C4-2B (cell line): Measurements from ENCODE around the gene SYCN.

ENCODE experiments used
- H3K27ac ChIP-seq: fragments of 450-650 bp; 2 replicates; pipeline ENCODE4 v1.5.1; 2017
- CTCF ChIP-seq: fragments of 450-650 bp; conservative IDR thresholded peaks from 2 replicates; pipeline ENCODE4 v1.5.1; 2017; ENCODE audit warnings: mild to moderate bottlenecking
- ZFX ChIP-seq: fragments of 450-650 bp; IDR thresholded peaks from 2 replicates; pipeline ENCODE4 v1.6.1; 2017

SYCN gene

GRCh38 chr19:39196320-39196719 is 7.7 kb downstream of the SYCN start:
- H3K27ac ChIP-seq = no peak overlapping the region
- TF ChIP-seq ZFX (no peak), CTCF (no peak)

- H3K27ac ChIP-seq = no peak overlapping the region
- no peak for TF ChIP-seq ZFX
- TF ChIP-seq CTCF = no peak
Observed at GRCh38 chr19:39195755-39196154, 8.3 kb downstream of the SYCN start.

- no peak overlapping the region for H3K27ac ChIP-seq
- TF ChIP-seq ZFX = no peak
- no peak for TF ChIP-seq CTCF
Observed at GRCh38 chr19:39194832-39195542, 9.1 kb downstream of the SYCN start.

- H3K27ac ChIP-seq = no peak overlapping the region
- TF ChIP-seq ZFX = no peak
- TF ChIP-seq CTCF = no peak
Observed at GRCh38 chr19:39193803-39194202, 10.3 kb downstream of the SYCN start.

GRCh38 chr19:39192846-39193245 is 11.2 kb downstream of the SYCN start:
- TF ChIP-seq ZFX (no peak), CTCF (no peak)
- H3K27ac ChIP-seq = no peak overlapping the region

- H3K27ac ChIP-seq = no peak overlapping the region
- no peak for TF ChIP-seq CTCF
- TF ChIP-seq ZFX = no peak
Observed at GRCh38 chr19:39190768-39191167, 13.3 kb downstream of the SYCN start.

- H3K27ac ChIP-seq = no peak overlapping the region
- TF ChIP-seq CTCF (no peak), ZFX (no peak)
Observed at GRCh38 chr19:39188960-39189359, 15.1 kb downstream of the SYCN start.
